Testis (tissue), 2 donors: ENCODE data around the gene MRPL43.

Source experiments
- CTCF ChIP-seq, 3 experiments: fragments of 450-650 bp in 2 of 3; fragments of 200-600 bp in 1 of 3; sonication (generic) in 1 of 3; IDR thresholded peaks; one replicate each; pipeline ENCODE4 v1.5.1; 2016 to 2019; ENCODE audit warnings: antibody characterized with exemption in 3 of 3, mild to moderate bottlenecking in 2 of 3, moderate library complexity in 1 of 3
- POLR2A ChIP-seq: fragments of 450-650 bp; IDR thresholded peaks from one replicate; pipeline ENCODE4 v1.6.1; 2017; ENCODE audit warnings: antibody characterized with exemption, mild to moderate bottlenecking, moderate library complexity

DNA sequence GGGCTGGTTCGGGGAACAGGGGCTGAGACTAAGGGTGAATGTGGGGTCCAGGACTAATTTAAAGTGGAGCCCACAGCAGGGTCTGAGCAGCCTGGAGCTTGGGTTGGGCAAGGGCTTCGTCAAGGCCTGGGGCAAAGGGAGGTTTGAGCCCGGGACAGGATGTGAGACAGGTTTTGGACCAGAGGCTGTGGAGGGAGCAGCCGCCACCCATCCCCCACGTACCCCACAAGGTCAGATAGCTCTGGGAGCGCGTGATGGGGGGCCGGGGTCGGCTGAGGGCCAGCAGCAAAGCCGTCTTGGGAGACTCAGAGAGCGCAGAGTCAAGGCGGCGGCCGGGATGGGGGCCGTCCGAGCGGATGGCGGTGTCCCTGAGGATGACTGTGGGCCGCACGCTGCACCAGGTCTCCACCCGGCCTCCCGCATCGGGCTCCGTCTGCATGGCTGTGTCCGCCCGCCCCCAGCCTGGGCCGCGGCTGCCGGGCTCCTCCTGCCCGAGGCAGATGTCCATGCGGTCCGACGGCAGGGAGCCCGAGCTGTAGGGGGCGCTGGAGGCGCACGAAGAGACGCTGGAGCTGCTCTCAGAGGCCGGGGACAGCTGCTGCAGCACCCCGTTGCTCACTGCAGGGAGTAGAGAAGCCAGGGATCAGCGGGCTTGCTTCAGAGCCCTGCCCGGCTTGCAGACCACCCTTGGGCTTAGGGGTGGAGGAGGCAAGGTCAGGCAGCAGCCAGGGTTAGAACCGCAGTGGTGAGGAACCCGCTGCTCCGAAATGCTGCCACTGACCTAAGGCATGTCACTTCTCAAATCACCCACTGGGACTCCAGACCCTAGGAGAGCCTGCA lies 31.5 kb upstream of the MRPL43 start:
- peak; percentile 56 to 74 (median 67) for TF ChIP-seq CTCF (IDR thresholded peaks at IDR 0.05)
- no peak for TF ChIP-seq POLR2A
